Stimulated activated CD4-positive, alpha-beta T cell treated with anti-CD3 and anti-CD28 coated beads, Interleukin-12 subunit alpha, Interleukin-12 subunit beta, amount 100 ng/mL, for 24 hours (primary cell): ENCODE measurements around the gene TET3.

Experiments used
- DNase-seq, 2 experiments: peaks; one replicate each; pipeline ENCODE4 v3.0.0-alpha.2; 2020; ENCODE audit warnings: low read depth in 2 of 2

The TET3 gene

GRCh38 chr2:73987109-73987947, 2.6 kb downstream of the TET3 start:
- no peak for DNase-seq

- no peak for DNase-seq
Observed at GRCh38 chr2:73987948-73988700, 3.4 kb downstream of the TET3 start.

- DNase-seq, result no peak
Observed at GRCh38 chr2:73989972-73990371, 5.3 kb downstream of the TET3 start.

GRCh38 chr2:73990531-73990930, 5.8 kb downstream of the TET3 start:
- no peak for DNase-seq

GRCh38 chr2:73992036-73992435, 7.3 kb downstream of the TET3 start:
- DNase-seq, result no peak

- DNase-seq, result no peak
Observed at GRCh38 chr2:73993376-73993775, 8.7 kb downstream of the TET3 start.

GRCh38 chr2:73993778-73994177, 9.1 kb downstream of the TET3 start:
- DNase-seq, result no peak

GRCh38 chr2:73994178-73994831, 9.6 kb downstream of the TET3 start:
- DNase-seq, result no peak

- DNase-seq, result no peak
Observed at GRCh38 chr2:73995810-73996209, 11.1 kb downstream of the TET3 start.

GRCh38 chr2:73997813-73998212, 13.1 kb downstream of the TET3 start:
- DNase-seq, result no peak

- no peak for DNase-seq
Observed at GRCh38 chr2:73998451-73998850, 13.7 kb downstream of the TET3 start.

- DNase-seq, result no peak
Observed at GRCh38 chr2:73998933-73999332, 14.2 kb downstream of the TET3 start.

GRCh38 chr2:73999881-74000597, 15.3 kb downstream of the TET3 start:
- DNase-seq, result no peak

GRCh38 chr2:74000666-74001065, 16.0 kb downstream of the TET3 start:
- no peak for DNase-seq

GRCh38 chr2:74001121-74001520, 16.4 kb downstream of the TET3 start:
- DNase-seq, result no peak

GRCh38 chr2:74001781-74002504, 17.2 kb downstream of the TET3 start:
- no peak for DNase-seq

GRCh38 chr2:74002505-74003421, 18.1 kb downstream of the TET3 start:
- peak; percentile 56 to 64 for DNase-seq

- DNase-seq, result no peak
Observed at GRCh38 chr2:74003494-74004211, 18.9 kb downstream of the TET3 start.
